GM13977 (cell line): ENCODE data around the gene FBH1.

Experiments used
- DNase-seq: peaks from one replicate; pipeline ENCODE4 v3.0.0; 2012; ENCODE audit warnings: low spot score
- CTCF ChIP-seq: IDR thresholded peaks from 2 replicates; pipeline ENCODE4 v1.5.1; 2012; ENCODE audit warnings: mild to moderate bottlenecking, control low read depth; ENCODE audit not compliant: insufficient read depth; ENCODE audit errors: extremely low read depth, missing control alignments
- in situ Hi-C: fragments of 300-500 bp; cut with MboI; formaldehyde crosslinking; loops from one replicate; pipeline ENCODE4 v1.12.0; 2022; ENCODE audit warnings: low sequenced_read_pairs, low pct_unique_long_range_greater_than_20kb, mixed read lengths, inconsistent platforms; ENCODE audit not compliant: unreplicated experiment

Gene FBH1

GRCh38 chr10:5976512-5977470, 86.7 kb downstream of the FBH1 start:
- in situ Hi-C loops: no loop called here
- no peak for TF ChIP-seq CTCF

GRCh38 chr10:5977471-5978229, 87.6 kb downstream of the FBH1 start, which contains the start of gene IL15RA:
Gene IL15RA, minus strand, starts transcription at chr10:5977543. Its CDS starts 51 bp downstream, at chr10:5977492.
- in situ Hi-C loops: no loop called here
- peak; percentile 94 for DNase-seq
- TF ChIP-seq CTCF: peak; percentile 53

More at GRCh38 chr10:5976512-5977470, 86.7 kb downstream of the FBH1 start:
- DNase-seq: peak; percentile 44

GRCh38 chr10:5978230-5978489, 88.1 kb downstream of the FBH1 start:
- in situ Hi-C loops: no loop called here
- DNase-seq: no peak
- no peak for TF ChIP-seq CTCF

- DNase-seq: no peak
- in situ Hi-C loops: no loop called here
- no peak for TF ChIP-seq CTCF
Observed at GRCh38 chr10:5981529-5981928, 91.5 kb downstream of the FBH1 start.

- no peak for DNase-seq
- no peak for TF ChIP-seq CTCF
- in situ Hi-C loops: no loop called here
Observed at GRCh38 chr10:5983774-5984173, 93.7 kb downstream of the FBH1 start.

GRCh38 chr10:5985029-5985428, 95.0 kb downstream of the FBH1 start:
- DNase-seq: no peak
- TF ChIP-seq CTCF: no peak
- in situ Hi-C loops: no loop called here
